Sigmoid colon (tissue), 7 donors: Measurements from ENCODE around the gene CBLB. TPM values are rescaled to one million over a fixed set of nuclear protein-coding genes. Genes with fewer than 3 reads are reported as not detected.

Source experiments
- DNase-seq: peaks from one replicate; pipeline ENCODE4 v3.0.0-alpha.2; 2019
- H3K27ac ChIP-seq, 4 donors: fragments of 200-600 bp; sonication (generic); one replicate each; pipeline ENCODE4 v1.5.1; 2016 to 2019; ENCODE audit warnings: mild to moderate bottlenecking in 1 of 4
- H3K27me3 ChIP-seq, 3 donors: fragments of 200-600 bp; sonication (generic); one replicate each; pipeline ENCODE4 v1.5.1; 2019; ENCODE audit warnings: mild to moderate bottlenecking in 1 of 3
- H3K36me3 ChIP-seq, 4 donors: fragments of 200-600 bp; sonication (generic); one replicate each; pipeline ENCODE4 v1.5.1; 2016 to 2019
- H3K4me1 ChIP-seq, 4 donors: fragments of 200-600 bp; sonication (generic); one replicate each; pipeline ENCODE4 v1.5.1; 2017 to 2019
- H3K4me3 ChIP-seq, 4 donors: fragments of 200-600 bp; sonication (generic); one replicate each; pipeline ENCODE4 v1.5.1; 2017 to 2019; ENCODE audit warnings: mild to moderate bottlenecking in 2 of 4, moderate library complexity in 1 of 4
- H3K9me3 ChIP-seq, 4 donors: fragments of 200-600 bp in 3 of 4; sonication (generic) in 3 of 4; one replicate each; pipeline versions ENCODE4 v1.5.1 to v1.6.1; 2013 to 2019
- CTCF ChIP-seq, 4 experiments: fragments of 450-650 bp in 3 of 4; fragments of 200-600 bp in 1 of 4; IDR thresholded peaks; one replicate each; pipeline ENCODE4 v1.5.1; 2016 to 2019; ENCODE audit warnings: antibody characterized with exemption in 4 of 4, mild to moderate bottlenecking in 3 of 4, moderate library complexity in 2 of 4
- EP300 ChIP-seq, 4 donors: sonication (generic); formaldehyde crosslinking; IDR thresholded peaks; one replicate each; pipeline ENCODE4 v1.6.1; 2017; ENCODE audit warnings: antibody characterized with exemption in 4 of 4
- POLR2A ChIP-seq, 2 donors: fragments of 450-650 bp; IDR thresholded peaks; one replicate each; pipeline ENCODE4 v1.6.1; 2016; ENCODE audit warnings: antibody characterized with exemption in 2 of 2, mild to moderate bottlenecking in 2 of 2, moderate library complexity in 2 of 2
- POLR2AphosphoS5 ChIP-seq, 4 donors: sonication (generic); formaldehyde crosslinking; IDR thresholded peaks; one replicate each; pipeline ENCODE4 v1.6.1; 2017; ENCODE audit warnings: antibody characterized with exemption in 4 of 4
- WGBS, 2 donors: extraction: QIAGEN DNeasy Blood & Tissue Kit; methylation state at CpG; one replicate each; pipeline ENCODE4 v1.1.7; 2013; 5-methylcytosine and 5-hydroxymethylcytosine counted together
- intact Hi-C: fragments of 100-400 bp; cut with DNase I; formaldehyde crosslinking; loops from one replicate; pipeline ENCODE4 v1.15.1; 2023
- polyA plus RNA-seq, 3 donors: library from polyadenylated mRNA; stranded (reverse); fragments of 200-250 nt; gene quantifications; one replicate each; pipeline ENCODE4 v1.2.3, GENCODE V29; 2013
- total RNA-seq, 4 donors: library from RNA; depleted of rRNA; stranded (reverse); fragments of >200 nt; gene quantifications; one replicate each; pipeline ENCODE4 v1.1.0, GENCODE V29; 2016
- donor health status: healthy with polysubstance abuse.
- donor health status: Bipolar disorder and iron deficiency.
- donor health status: healthy.

Gene CBLB
- total and polyA plus RNA-seq, 7 donors = 9.6 to 55.9 (median 27.4) TPM

- Histone ChIP-seq H3K27me3 (no peaks in the 10 kb centered on the region), H3K4me3 (no peak overlapping the region), H3K36me3 (no peaks in the 10 kb centered on the region), H3K4me1 (peaks cover 0 to 24% (median 16%) of the 10 kb centered on the region in 4 donors), H3K9me3 (no peaks in the 10 kb centered on the region), H3K27ac (no peak overlapping the region)
- 67 to 76% methylated on average over 5 of the region's 5 CpGs for WGBS, 2 donors
- DNase-seq = no peak
- intact Hi-C loops = no loop called here
- no peak for TF ChIP-seq POLR2A (IDR thresholded peaks at IDR 0.05)
- TF ChIP-seq CTCF (IDR thresholded peaks at IDR 0.05) = no peak
- TF ChIP-seq POLR2AphosphoS5 (IDR thresholded peaks at IDR 0.05) = no peak
- TF ChIP-seq EP300 (IDR thresholded peaks at IDR 0.05) = no peak
Measured at GRCh38 chr3:105836533-105836932, 32.3 kb downstream of the CBLB start.

GRCh38 chr3:105835606-105836005 is 33.2 kb downstream of the CBLB start:
- DNase-seq = no peak
- no peaks in the 10 kb centered on the region for H3K36me3 ChIP-seq
- intact Hi-C loops = no loop called here
- H3K9me3 ChIP-seq = no peaks in the 10 kb centered on the region
- no peak overlapping the region for H3K4me3 ChIP-seq
- H3K4me1 ChIP-seq = peaks cover 0 to 24% (median 16%) of the 10 kb centered on the region in 4 donors
- no peak for TF ChIP-seq POLR2A (IDR thresholded peaks at IDR 0.05)
- no peak for TF ChIP-seq CTCF (IDR thresholded peaks at IDR 0.05)
- no peak for TF ChIP-seq POLR2AphosphoS5 (IDR thresholded peaks at IDR 0.05)
- no peak for TF ChIP-seq EP300 (IDR thresholded peaks at IDR 0.05)
- H3K27ac ChIP-seq = no peak overlapping the region
- no peaks in the 10 kb centered on the region for H3K27me3 ChIP-seq

- H3K9me3 ChIP-seq = no peaks in the 10 kb centered on the region
- 79 to 91% methylated on average over 3 of the region's 3 CpGs for WGBS, 2 donors
- H3K4me1 ChIP-seq = peaks cover 0 to 24% (median 16%) of the 10 kb centered on the region in 4 donors
- H3K27me3 ChIP-seq = no peaks in the 10 kb centered on the region
- TF ChIP-seq CTCF (IDR thresholded peaks at IDR 0.05) (no peak), EP300 (IDR thresholded peaks at IDR 0.05) (no peak), POLR2AphosphoS5 (IDR thresholded peaks at IDR 0.05) (no peak), POLR2A (IDR thresholded peaks at IDR 0.05) (no peak)
- intact Hi-C loops = no loop called here
- no peak overlapping the region for H3K4me3 ChIP-seq
- no peak for DNase-seq
- H3K36me3 ChIP-seq = no peaks in the 10 kb centered on the region
- no peak overlapping the region for H3K27ac ChIP-seq
Measured at GRCh38 chr3:105834768-105835167, 34.0 kb downstream of the CBLB start.

- intact Hi-C loops = no loop called here
- no peak overlapping the region for H3K27ac ChIP-seq
- 64 to 76% methylated on average over 4 of the region's 4 CpGs for WGBS, 2 donors
Measured at GRCh38 chr3:105832644-105833043, 36.2 kb downstream of the CBLB start.

More at GRCh38 chr3:105832644-105833043, 36.2 kb downstream of the CBLB start:
- Histone ChIP-seq H3K4me1 (peaks cover 0 to 28% (median 14%) of the 10 kb centered on the region in 4 donors), H3K9me3 (no peaks in the 10 kb centered on the region), H3K27me3 (no peaks in the 10 kb centered on the region), H3K36me3 (no peaks in the 10 kb centered on the region), H3K4me3 (no peak overlapping the region)
- no peak for TF ChIP-seq CTCF (IDR thresholded peaks at IDR 0.05)
- no peak for TF ChIP-seq POLR2AphosphoS5 (IDR thresholded peaks at IDR 0.05)
- no peak for TF ChIP-seq POLR2A (IDR thresholded peaks at IDR 0.05)
- TF ChIP-seq EP300 (IDR thresholded peaks at IDR 0.05) = no peak
- no peak for DNase-seq
